Muscle of leg (tissue), 16 donors: Measurements from ENCODE around the gene NOX1. TPM values are rescaled to one million over a fixed set of nuclear protein-coding genes. Genes with fewer than 3 reads are reported as not detected.

Experiments
- DNase-seq: peaks from one replicate; pipeline ENCODE4 v3.0.0; 2013
- H3K27ac ChIP-seq: one replicate; pipeline ENCODE4 v1.5.1; 2013; ENCODE audit warnings: mild to moderate bottlenecking, low read length, control low read depth
- H3K27me3 ChIP-seq: one replicate; pipeline ENCODE4 v1.6.1; 2013; ENCODE audit warnings: low read length; ENCODE audit not compliant: control insufficient read depth, insufficient read depth
- H3K36me3 ChIP-seq: one replicate; pipeline ENCODE4 v1.6.1; 2013; ENCODE audit warnings: low read length; ENCODE audit not compliant: control insufficient read depth, insufficient read depth
- H3K4me1 ChIP-seq: one replicate; pipeline ENCODE4 v1.6.1; 2013; ENCODE audit warnings: low read length; ENCODE audit not compliant: control insufficient read depth, insufficient read depth
- H3K4me3 ChIP-seq: one replicate; pipeline ENCODE4 v1.5.1; 2013; ENCODE audit warnings: low read length, control low read depth
- H3K9me3 ChIP-seq: replicated peaks from 2 replicates; pipeline ENCODE4 v1.6.1; 2013; ENCODE audit warnings: low read depth, low read length; ENCODE audit not compliant: control insufficient read depth
- WGBS: methylation state at CpG from one replicate; pipeline ENCODE4 v1.1.5; 2013; ENCODE audit warnings: missing lambda C conversion rate; ENCODE audit not compliant: insufficient coverage; 5-methylcytosine and 5-hydroxymethylcytosine counted together
- long read RNA-seq, 11 donors: transcript quantifications; one replicate each; lab custom pipeline, GENCODE V29; 2026
- polyA plus RNA-seq, 8 donors: library from polyadenylated mRNA; unstranded; fragments of 120-200 nt; gene quantifications; one replicate each; pipeline versions ENCODE4 v1.2.1 to v1.2.3, GENCODE V29; 2013; ENCODE audit warnings: inconsistent platforms in 1 of 8, low replicate concordance in 1 of 8; ENCODE audit not compliant: insufficient read length in 8 of 8, insufficient read depth in 1 of 8
- total RNA-seq: library from RNA; stranded (reverse); fragments of 120-200 nt; gene quantifications from one replicate; pipeline ENCODE4 v1.2.4, GENCODE V29; 2013

Gene NOX1
- total RNA-seq (not detected), polyA plus RNA-seq (under 1 TPM; 0.04 to 0.38 (median 0.19) TPM)
- long read RNA-seq, donor 1: 0 reads
- long read RNA-seq, donor 2: 0 reads
- long read RNA-seq, donor 3: 0 reads
- long read RNA-seq, donor 4: 0 reads
- long read RNA-seq, donor 5: 0 reads
- long read RNA-seq, donor 6: 0 reads
- long read RNA-seq, donor 7: 0 reads
- long read RNA-seq, donor 8: 0 reads
- long read RNA-seq, donor 9: 0 reads
- long read RNA-seq, donor 10: 0 reads
- long read RNA-seq, donor 11: 0 reads

DNA sequence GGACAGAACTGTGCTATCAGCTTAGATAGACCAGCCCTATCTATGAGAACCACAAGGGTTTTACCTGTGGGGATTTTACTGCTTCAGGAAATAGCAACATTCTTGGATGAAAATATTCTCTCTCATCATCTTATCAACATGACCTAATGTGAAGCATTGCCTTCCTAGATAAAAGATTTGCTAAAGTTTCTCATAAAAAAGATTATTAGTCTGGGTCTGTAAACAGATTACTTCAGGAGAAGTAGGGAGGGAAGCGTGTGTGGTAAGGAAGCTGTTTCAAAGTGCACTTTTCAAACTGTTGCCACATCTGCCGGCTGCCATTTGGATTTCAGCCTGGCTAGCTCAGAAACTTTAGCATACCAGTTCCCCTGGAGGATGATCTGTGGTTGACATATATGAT lies at the start of gene NOX1:
Gene NOX1, minus strand, starts transcription at position 35 of the 400 bp plus-strand sequence. CDS start 220 bp downstream, outside the sequence.
- Histone ChIP-seq H3K36me3 (no peaks in the 10 kb centered on the region), H3K27me3 (peaks cover 6% of the 10 kb centered on the region), H3K9me3 (no peaks in the 10 kb centered on the region), H3K4me3 (no peak within 1 kb of the TSS), H3K27ac (no peak within 1 kb of the TSS), H3K4me1 (no peaks in the 10 kb centered on the region)
- 69% methylated on average over 2 of the region's 2 CpGs for WGBS
- DNase-seq: no peak

DNA sequence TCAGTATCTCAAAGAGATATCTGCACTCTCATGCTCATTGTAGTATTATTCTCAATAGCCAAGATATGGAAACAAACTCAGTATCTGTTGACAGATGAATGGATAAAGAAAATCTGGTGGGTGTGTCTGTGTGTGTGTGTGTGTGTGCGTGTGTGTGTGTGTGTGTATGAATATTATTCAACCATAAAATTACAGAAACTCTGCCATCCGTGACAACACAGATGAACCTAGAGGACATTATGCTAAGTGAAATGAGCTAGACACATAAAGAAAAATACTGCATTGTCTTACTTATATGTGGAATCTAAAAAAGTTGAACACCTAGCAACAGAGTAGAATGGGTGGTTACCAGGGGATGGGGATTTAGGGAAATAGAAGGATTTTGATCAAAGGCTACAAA lies 41.4 kb upstream of the NOX1 start:
- Histone ChIP-seq H3K27ac (no peak overlapping the region), H3K27me3 (peaks cover 11% of the 10 kb centered on the region), H3K4me3 (no peak overlapping the region), H3K4me1 (no peaks in the 10 kb centered on the region), H3K9me3 (no peaks in the 10 kb centered on the region), H3K36me3 (no peaks in the 10 kb centered on the region)
- DNase-seq: no peak
- no CpG with 5 or more reads among the region's 2 CpGs for WGBS

- WGBS: 83% methylated on average over 1 of the region's 3 CpGs
- Histone ChIP-seq H3K4me1 (no peaks in the 10 kb centered on the region), H3K36me3 (no peaks in the 10 kb centered on the region), H3K27ac (no peak overlapping the region), H3K4me3 (no peak overlapping the region), H3K9me3 (no peaks in the 10 kb centered on the region), H3K27me3 (peaks cover 11% of the 10 kb centered on the region)
- no peak for DNase-seq
Observed at GRCh38 chrX:100913111-100913510, 39.0 kb upstream of the NOX1 start.

DNA sequence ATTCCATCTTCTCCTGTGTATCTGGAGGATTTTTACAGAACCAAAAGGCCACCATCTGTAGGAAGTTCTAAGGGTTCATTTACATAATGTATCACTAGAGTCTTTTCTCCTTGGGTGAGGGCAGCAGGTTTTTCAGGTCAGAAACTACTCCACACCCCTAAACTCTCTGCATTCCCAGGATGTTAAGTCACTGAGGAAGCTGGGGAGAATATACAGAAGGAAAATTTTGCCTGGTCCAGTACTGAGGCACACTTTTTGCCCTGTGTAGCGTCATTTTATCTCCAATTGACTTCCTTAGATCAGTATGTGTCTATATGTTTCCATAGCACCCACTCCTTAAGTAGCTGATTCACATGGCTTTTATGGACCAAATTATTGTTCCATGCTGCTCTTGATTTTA lies 37.6 kb upstream of the NOX1 start:
- no CpG with 5 or more reads among the region's 1 CpG for WGBS
- H3K36me3 ChIP-seq: no peaks in the 10 kb centered on the region

GRCh38 chrX:100905620-100906019 lies 31.5 kb upstream of the NOX1 start:
- no peaks in the 10 kb centered on the region for H3K4me1 ChIP-seq
- no peak overlapping the region for H3K27ac ChIP-seq

More for the DNA sequence above, 37.6 kb upstream of the NOX1 start:
- no peak for DNase-seq
- Histone ChIP-seq H3K27ac (no peak overlapping the region), H3K4me3 (no peak overlapping the region), H3K4me1 (no peaks in the 10 kb centered on the region), H3K9me3 (no peaks in the 10 kb centered on the region), H3K27me3 (peaks cover 8% of the 10 kb centered on the region)

GRCh38 chrX:100904433-100904832 lies 30.3 kb upstream of the NOX1 start:
- no peaks in the 10 kb centered on the region for H3K9me3 ChIP-seq
- no peak overlapping the region for H3K27ac ChIP-seq
- no peak overlapping the region for H3K4me3 ChIP-seq
- H3K4me1 ChIP-seq: no peaks in the 10 kb centered on the region
- peaks cover 4% of the 10 kb centered on the region for H3K27me3 ChIP-seq
- no peaks in the 10 kb centered on the region for H3K36me3 ChIP-seq
- DNase-seq: no peak
- WGBS: 75% methylated on average over 2 of the region's 2 CpGs

More at GRCh38 chrX:100905620-100906019, 31.5 kb upstream of the NOX1 start:
- no peaks in the 10 kb centered on the region for H3K36me3 ChIP-seq
- no peaks in the 10 kb centered on the region for H3K9me3 ChIP-seq
- no peak overlapping the region for H3K4me3 ChIP-seq
- H3K27me3 ChIP-seq: peaks cover 4% of the 10 kb centered on the region
- DNase-seq: no peak

GRCh38 chrX:100895365-100896075 lies 21.4 kb upstream of the NOX1 start:
- DNase-seq: peak; percentile 6
- Histone ChIP-seq H3K27ac (no peak overlapping the region), H3K4me3 (no peak overlapping the region), H3K27me3 (peaks cover 7% of the 10 kb centered on the region), H3K36me3 (no peaks in the 10 kb centered on the region), H3K9me3 (no peaks in the 10 kb centered on the region), H3K4me1 (no peaks in the 10 kb centered on the region)
- 23% methylated on average over 5 of the region's 5 CpGs for WGBS

DNA sequence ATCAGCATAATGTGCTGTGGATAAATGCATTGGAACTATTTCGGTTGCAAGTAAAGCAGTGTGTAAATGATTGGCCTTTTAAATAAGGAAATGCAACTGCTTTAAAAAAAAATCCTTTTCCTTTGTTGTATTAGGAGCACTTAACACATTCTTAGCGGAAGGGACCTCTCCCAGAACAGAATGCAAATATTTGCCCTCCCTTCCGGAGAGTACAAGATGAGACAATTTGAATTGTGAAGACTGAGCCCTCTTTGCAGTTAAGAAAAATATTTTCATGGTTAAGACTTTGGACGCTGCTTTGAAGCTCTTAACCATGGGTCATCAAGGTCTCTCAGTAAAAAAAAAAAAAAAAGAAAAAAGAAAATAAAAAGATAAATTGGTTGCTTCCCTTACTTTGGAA lies 9.5 kb upstream of the NOX1 start:
- Histone ChIP-seq H3K27me3 (no peaks in the 10 kb centered on the region), H3K9me3 (no peaks in the 10 kb centered on the region), H3K36me3 (no peaks in the 10 kb centered on the region), H3K4me3 (no peak overlapping the region), H3K4me1 (no peaks in the 10 kb centered on the region), H3K27ac (no peak overlapping the region)
- no CpG with 5 or more reads among the region's 4 CpGs for WGBS
- no peak for DNase-seq

- no peak for DNase-seq
- Histone ChIP-seq H3K27ac (no peak overlapping the region), H3K4me1 (no peaks in the 10 kb centered on the region), H3K36me3 (no peaks in the 10 kb centered on the region), H3K4me3 (no peak overlapping the region), H3K9me3 (no peaks in the 10 kb centered on the region), H3K27me3 (no peaks in the 10 kb centered on the region)
- no CpG with 5 or more reads among the region's 2 CpGs for WGBS
Observed at GRCh38 chrX:100880368-100880767, 6.2 kb upstream of the NOX1 start.

DNA sequence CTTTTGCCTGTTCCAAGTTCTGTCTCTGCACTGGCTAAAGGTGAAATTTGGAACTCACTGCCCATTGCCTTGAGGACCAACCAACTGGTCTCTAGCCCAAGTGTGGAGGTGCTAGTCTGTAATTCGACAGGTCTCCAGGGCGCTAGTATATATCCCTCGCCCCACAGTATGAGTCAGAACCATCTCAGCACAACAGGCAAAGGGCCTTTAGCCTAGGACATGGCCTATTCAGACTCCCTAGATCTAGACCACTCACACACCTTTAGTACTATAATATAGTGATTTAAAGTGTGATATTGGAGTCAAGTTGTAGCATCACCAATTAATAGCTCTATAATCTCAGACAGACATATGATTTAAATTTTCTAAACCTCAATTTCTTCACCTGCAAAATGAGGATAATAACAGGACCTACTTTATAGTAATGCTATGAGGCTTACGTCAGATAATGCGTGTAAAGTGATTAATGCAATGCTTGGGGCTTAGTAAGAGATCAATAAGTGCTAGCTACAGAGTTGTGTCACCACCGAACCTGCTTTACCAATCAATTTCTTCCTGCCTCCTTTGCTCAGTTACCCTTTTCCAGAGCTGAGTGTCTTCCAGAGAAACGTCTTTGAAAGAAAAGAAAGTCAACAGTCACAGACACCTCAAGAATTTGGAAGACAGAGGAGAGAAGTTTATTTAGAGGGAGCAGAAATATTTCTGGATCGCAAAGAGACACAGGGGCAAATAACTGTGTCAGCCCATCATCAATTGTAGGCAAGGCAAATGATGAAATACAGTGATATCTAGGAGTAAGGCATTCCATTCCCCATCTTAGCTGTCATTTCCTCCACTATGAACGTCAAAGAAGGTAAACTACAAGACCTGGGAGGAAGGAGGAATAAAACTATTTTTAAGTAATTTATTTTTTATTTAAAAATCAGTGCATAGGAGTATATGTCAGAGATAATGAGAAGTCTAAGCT lies 2.3 kb downstream of the NOX1 start:
- Histone ChIP-seq H3K36me3 (no peaks in the 10 kb centered on the region), H3K4me1 (no peaks in the 10 kb centered on the region), H3K4me3 (no peak overlapping the region), H3K27ac (no peak overlapping the region), H3K9me3 (no peaks in the 10 kb centered on the region), H3K27me3 (peaks cover 6% of the 10 kb centered on the region)
- DNase-seq: no peak
- WGBS: no CpG with 5 or more reads among the region's 9 CpGs
